ENCODE results near the gene SLC35D1.

DNA sequence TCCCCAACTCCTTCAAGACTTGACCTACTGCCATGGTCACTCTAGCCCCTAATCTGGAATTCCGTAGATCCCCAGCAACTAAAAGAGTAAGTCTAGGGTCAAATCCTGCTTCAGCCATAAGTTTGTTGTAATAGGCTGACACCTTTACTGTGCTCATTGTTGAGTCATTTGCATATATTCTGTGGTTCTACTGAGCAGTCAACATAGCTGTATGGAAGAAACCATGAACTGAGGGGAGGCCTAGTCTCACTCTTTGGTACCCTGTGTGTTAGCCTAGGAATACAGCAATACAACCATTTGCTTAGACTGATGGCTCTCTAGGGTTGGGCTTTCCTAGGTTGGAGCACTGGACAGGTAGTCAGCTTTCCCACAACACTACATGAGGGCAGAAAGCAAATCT, 23.6 kb upstream of the SLC35D1 start:
- TF ChIP-seq POLR2A (IDR thresholded peaks at IDR 0.05; ENCODE audit: low read depth, low read length), result no peak
- TF ChIP-seq POLR2AphosphoS5 (IDR thresholded peaks at IDR 0.05; ENCODE audit: low read depth, low read length), result no peak
- TF ChIP-seq TAF1 (IDR thresholded peaks at IDR 0.05; ENCODE audit: borderline replicate concordance, low read depth, low read length), result no peak

All from GM12892 (cell line).